ENCODE results near the gene TAGLN2.

TAGLN2 gene

GRCh38 chr1:159934136-159935039 lies 9.1 kb upstream of the TAGLN2 start:
- DNase-seq: no peak

GRCh38 chr1:159933347-159933746 lies 8.0 kb upstream of the TAGLN2 start:
- no peak for DNase-seq

- no peak for DNase-seq
Observed at GRCh38 chr1:159932296-159933285, 7.3 kb upstream of the TAGLN2 start.

- DNase-seq: no peak
Observed at GRCh38 chr1:159931795-159932173, 6.5 kb upstream of the TAGLN2 start.

GRCh38 chr1:159931101-159931794 lies 5.9 kb upstream of the TAGLN2 start:
- no peak for DNase-seq

- no peak for DNase-seq
Observed at GRCh38 chr1:159930634-159931033, 5.3 kb upstream of the TAGLN2 start.

- DNase-seq: no peak
Observed at GRCh38 chr1:159930216-159930615, 4.9 kb upstream of the TAGLN2 start.

- no peak for DNase-seq
Observed at GRCh38 chr1:159929155-159930051, 4.1 kb upstream of the TAGLN2 start.

GRCh38 chr1:159928491-159929050 lies 3.3 kb upstream of the TAGLN2 start:
- no peak for DNase-seq

- DNase-seq: no peak
Observed at GRCh38 chr1:159927849-159928431, 2.6 kb upstream of the TAGLN2 start.

- no peak for DNase-seq
Observed at GRCh38 chr1:159927211-159927848, 2.0 kb upstream of the TAGLN2 start.

GRCh38 chr1:159925719-159926078 lies 392 bp upstream of the TAGLN2 start:
- DNase-seq: no peak

- DNase-seq: no peak
Observed at GRCh38 chr1:159924025-159924790, 1.1 kb downstream of the TAGLN2 start.

- no peak for DNase-seq
Observed at GRCh38 chr1:159923203-159924024, 1.9 kb downstream of the TAGLN2 start.

GRCh38 chr1:159922511-159923202 lies 2.6 kb downstream of the TAGLN2 start:
- no peak for DNase-seq

- DNase-seq: no peak
Observed at GRCh38 chr1:159921700-159922504, 3.4 kb downstream of the TAGLN2 start.

- DNase-seq: no peak
Observed at GRCh38 chr1:159921251-159921650, 4.1 kb downstream of the TAGLN2 start.
